ENCODE data around the gene PLCB3.

The PLCB3 gene

DNA sequence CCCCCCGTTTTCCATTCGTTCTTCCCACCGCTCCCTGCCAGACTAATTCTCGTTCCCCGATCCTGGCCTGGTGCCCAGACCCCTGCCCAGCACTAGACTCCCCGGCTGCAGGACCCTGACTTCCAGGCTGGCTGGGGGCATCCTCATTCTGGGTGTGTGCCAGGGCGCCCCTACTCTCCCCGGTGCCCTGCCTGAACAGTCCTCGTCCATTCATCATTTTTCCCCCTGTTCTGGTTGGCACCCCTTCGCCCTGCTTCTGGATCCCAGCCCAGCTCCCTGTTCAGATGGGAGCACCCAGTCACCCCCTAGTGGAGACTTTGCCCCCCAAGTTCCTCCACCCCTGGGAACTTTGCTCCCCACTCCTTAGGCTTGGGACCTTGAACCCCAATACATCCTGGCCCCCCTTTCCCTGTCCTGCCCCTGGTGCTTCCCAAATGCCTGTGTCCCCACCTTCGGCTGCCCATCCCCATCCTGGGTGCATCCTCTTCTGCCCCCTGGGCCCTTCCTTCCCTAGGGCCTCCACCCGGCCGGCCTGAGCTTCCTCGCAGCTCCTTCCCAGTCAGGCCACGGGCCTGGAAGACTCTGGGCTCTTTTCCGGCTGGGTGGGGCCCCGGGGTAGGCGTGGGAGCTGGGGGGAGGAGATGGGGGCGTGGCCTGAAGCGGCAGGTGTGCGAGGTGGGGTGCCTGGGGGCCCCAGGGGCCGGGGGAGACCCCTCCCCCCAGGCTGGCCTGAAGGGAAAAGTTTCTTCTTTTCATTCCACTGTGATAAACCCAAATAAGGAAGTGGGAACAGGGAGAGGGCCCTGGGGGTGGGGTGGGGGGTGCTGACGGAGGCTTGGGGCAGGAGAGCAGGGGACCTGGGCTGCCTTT is 908 bp downstream of the PLCB3 start:
- DNase-seq: no peak

- no peak for DNase-seq
These were observed 1.7 kb downstream of the PLCB3 start for GRCh38 chr11:64253043-64253442.

- no peak for DNase-seq
These were observed 2.2 kb downstream of the PLCB3 start for GRCh38 chr11:64253481-64253880.

- no peak for DNase-seq
These were observed 3.0 kb downstream of the PLCB3 start for GRCh38 chr11:64254326-64254725.

DNA sequence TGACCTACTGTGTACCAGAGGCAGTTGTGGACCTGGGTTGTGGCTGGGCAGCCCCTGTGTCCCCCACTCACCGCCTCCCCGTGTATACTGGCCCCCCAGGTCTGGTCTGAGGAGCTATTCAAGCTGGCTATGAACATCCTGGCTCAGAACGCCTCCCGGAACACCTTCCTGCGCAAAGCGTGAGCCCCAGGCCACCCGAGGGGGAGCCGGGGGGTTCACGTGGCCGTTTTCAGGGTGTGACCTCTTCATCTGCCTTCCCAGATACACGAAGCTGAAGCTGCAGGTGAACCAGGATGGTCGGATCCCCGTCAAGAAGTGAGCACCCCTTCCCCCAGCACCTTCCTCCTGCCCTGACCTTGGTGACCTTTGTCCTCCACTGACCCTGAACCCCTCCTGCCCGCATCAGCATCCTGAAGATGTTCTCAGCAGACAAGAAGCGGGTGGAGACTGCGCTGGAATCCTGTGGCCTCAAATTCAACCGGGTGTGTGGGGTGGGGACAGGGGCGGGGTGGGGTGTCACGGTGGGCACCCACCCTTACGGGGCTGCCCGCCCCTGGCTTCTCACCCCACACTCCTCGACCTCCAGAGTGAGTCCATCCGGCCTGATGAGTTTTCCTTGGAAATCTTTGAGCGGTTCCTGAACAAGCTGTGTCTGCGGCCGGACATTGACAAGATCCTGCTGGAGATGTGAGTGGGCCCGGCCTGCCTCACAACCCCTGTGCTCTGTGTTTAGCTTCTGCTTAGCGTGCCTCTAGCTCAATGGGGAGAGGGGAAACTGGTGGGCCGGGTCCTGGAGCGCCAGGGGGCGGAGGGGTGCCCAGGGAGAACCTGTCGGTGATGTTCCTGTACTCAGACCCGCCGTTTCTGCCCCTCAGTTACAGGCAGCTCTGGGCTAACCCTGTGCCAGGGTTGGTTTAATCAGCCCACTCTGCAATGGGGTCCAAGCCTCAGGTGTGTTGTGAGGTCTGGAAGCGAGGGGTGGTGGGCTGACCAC is 4.1 kb downstream of the PLCB3 start:
- DNase-seq: no peak

GRCh38 chr11:64256300-64256699 is 5.0 kb downstream of the PLCB3 start:
- DNase-seq: no peak

DNA sequence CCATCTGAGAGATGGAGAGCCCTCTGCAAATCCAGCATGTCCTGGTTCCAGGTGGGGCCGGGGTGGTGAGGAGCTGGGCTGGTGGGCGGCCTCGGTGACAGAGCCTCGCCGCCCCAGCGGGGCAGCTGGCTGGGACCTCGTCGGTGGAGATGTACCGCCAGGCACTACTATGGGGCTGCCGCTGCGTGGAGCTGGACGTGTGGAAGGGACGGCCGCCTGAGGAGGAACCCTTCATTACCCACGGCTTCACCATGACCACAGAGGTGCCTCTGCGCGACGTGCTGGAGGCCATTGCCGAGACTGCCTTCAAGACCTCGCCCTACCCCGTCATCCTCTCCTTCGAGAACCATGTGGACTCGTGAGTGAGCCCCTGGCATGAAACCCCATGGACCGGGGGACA is 7.0 kb downstream of the PLCB3 start:
- no peak for DNase-seq

GRCh38 chr11:64258946-64259532 is 7.7 kb downstream of the PLCB3 start:
- DNase-seq: no peak

- DNase-seq: no peak
These were observed 8.3 kb downstream of the PLCB3 start for GRCh38 chr11:64259533-64260067.

DNA sequence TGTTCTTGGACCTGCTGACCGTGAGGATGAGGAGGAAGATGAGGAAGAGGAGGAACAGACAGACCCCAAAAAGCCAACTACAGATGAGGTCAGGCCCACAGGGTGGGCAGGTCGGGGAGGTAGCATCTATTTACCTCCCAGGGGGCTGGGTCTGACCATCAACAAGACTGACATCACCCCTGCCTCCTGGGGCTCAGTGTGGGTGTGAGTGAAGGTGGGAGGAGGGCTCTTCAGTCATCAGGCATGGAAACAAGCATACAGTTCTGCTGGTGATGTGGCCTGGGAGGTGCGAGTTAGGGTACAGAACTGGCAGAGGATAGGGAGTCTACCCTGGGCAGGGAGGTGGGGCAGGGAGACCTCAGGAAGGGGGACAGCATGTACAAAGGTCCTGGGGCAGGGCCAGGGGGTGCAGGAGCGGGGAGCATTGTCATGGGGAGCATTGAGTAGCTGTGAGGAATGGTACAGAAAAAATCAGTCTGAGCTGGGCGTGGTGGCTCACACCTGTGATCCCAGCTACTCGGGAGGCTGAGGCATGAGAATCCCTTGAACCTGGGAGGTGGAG is 8.9 kb downstream of the PLCB3 start:
- DNase-seq: no peak

DNA sequence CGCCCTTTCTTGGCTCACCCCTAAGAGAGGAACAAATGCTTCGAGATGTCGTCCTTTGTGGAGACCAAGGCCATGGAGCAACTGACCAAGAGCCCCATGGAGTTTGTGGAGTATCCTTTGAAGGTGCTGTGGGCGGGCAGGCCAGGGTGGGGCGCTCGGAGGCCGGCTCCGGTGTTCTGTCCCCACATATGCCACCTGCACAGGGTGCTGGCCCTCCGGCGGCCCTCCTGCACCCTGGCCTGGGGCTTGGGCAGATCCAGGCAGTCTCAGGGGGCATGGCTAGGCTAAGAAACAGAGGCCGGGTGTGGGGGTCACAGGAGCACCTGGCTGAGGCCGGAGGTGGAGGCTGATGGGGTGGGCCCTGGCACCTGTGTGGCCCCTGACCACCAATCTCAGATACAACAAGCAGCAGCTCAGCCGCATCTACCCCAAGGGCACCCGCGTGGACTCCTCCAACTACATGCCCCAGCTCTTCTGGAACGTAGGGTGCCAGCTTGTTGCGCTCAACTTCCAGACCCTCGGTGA is 10.3 kb downstream of the PLCB3 start:
- no peak for DNase-seq

GRCh38 chr11:64262271-64263002 is 11.1 kb downstream of the PLCB3 start:
- DNase-seq: no peak

DNA sequence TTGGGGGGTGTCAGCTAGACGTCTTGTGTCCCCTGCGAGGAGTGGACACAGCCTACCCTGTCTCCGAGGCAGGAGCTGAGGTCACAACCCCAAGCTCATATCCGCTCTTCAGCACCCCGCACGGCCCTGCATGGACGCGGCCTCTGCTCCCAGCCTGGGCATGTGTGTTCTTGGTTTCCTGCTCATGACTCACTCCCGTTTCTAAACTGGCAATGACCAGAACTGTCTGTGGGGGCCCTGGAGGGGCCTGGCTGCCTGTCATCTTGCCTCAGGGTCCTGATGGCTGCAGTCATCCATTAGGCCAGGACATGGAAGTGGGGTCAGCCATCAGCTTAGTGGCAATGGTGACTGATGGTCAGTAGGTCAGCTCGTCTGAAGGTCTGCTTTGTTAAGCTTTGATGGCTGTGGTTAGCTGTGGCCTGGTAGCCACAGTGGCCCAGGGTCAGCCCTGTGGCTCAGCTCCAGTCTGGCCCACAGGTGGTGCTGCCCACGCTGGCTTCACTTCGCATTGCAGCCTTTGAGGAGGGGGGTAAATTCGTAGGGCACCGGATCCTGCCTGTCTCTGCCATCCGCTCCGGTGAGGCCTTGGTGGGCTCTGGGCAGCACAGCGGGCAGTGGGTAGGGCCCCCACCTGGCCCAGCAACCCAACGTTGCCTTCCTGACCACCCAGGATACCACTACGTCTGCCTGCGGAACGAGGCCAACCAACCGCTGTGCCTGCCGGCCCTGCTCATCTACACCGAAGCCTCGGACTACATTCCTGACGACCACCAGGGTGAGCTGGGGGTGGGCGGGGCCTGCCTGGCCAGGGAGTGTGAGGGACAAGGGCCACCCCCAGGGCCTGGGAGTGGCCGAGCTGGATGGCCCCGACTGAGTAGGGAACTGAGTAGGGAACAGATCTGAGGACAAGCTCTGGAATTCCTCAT is 12.0 kb downstream of the PLCB3 start:
- DNase-seq: no peak

DNA sequence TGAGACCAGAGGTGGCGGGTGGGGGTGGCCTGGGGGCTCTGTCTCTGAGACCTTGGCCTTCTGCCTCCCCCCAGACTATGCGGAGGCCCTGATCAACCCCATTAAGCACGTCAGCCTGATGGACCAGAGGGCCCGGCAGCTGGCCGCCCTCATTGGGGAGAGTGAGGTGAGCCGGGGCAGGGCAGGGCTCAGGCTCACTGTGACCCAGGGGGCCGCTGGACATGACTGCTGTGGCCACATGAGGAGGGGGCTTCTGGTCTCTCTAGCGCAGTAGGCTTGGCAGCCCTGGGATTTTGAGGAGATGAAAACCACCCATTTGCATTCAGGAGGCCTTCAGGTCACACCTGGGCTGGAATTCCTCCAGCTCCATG is 12.6 kb downstream of the PLCB3 start:
- DNase-seq: no peak

DNA sequence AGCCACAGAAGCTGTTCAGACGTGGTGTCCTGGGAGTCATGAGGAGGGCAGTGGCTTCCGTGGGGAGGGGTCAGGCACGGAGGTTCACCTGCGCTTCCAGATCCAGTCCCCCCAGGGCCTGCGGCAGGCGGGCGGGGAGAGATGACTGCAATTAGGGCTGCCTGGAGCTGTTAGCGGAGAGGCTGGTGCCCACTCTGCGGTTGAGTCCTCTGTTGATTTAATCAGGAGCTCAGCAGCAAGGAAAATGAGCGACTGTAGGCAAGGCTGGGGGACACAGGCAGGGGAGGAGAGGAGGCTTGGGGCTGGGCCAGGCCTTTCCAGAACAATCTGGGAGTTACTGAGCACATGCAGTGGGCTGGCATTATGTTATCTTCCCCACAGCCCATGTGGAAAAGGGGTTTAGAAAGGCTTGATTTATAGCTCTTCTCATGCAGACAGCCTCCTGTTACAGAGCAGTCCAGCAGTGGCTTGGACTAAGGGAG is 13.1 kb downstream of the PLCB3 start:
- DNase-seq: no peak

DNA sequence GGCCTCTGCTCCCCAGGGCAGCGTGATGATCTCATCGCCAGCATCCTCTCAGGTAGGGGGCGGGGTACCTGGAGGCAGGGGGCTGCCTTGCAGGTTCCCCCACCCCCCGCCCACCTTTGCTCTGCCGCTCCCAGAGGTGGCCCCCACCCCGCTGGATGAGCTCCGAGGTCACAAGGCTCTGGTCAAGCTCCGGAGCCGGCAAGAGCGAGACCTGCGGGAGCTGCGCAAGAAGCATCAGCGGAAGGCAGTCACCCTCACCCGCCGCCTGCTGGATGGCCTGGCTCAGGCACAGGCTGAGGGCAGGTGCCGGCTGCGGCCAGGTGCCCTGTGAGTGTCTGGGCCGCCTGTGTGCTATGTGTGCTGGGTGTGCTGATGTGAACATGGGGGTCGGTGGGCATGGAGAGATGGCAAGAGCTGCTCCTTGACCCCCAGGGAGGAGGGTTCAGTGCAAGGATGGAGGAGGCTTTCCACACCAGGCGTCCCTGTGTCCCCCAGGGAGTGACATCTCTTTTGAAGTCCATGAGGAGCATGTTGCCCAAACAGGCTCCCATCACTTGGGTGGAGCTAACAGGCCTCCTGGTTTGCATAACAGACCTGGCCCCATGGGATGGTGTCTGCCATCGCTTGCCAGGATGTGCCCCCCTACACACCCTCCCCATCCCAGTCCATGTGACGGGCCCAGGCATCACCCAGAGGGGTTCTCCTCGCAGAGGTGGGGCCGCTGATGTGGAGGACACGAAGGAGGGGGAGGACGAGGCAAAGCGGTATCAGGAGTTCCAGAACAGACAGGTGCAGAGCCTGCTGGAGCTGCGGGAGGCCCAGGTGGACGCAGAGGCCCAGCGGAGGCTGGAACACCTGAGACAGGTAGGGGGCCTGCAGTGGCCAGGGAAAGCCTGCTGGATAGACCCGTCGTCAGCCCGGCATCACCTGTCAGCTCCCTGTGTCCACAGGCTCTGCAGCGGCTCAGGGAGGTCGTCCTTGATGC is 14.1 kb downstream of the PLCB3 start:
- DNase-seq: no peak

GRCh38 chr11:64266339-64266738 is 15.0 kb downstream of the PLCB3 start:
- DNase-seq: no peak

- DNase-seq: peak; percentile 77
These were observed 16.0 kb downstream of the PLCB3 start for GRCh38 chr11:64267207-64267945.
